GM12872 (cell line): ENCODE data around the gene MRPL11.

Source experiments
- TF ChIP-seq, protein P1 (sequence below): IDR thresholded peaks from 3 replicates; pipeline ENCODE4 v1.5.1; 2011; ENCODE audit warnings: low read depth, mild to moderate bottlenecking, low read length, moderate library complexity; ENCODE audit not compliant: insufficient read depth

Gene MRPL11

DNA sequence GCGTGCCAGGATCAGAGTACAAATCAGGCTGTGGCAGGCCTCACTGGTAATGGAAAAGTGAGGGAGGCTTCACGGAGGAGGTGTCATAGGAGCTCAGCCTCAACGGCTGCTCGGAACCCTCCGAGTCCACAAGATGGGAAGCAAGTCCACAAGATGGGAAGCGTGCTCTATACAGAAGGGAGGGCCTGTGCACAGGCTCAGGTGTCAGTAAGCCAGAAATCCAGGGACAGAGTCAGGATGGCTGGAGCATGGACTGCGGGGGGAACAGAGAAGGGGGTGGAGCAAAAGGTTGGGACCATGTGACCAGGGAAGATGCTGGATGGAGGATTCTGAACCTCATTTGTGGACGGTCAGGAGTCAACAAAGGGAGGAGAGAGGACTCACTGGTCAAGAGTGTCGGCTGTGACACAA, 38.2 kb upstream of the MRPL11 start:
- TF ChIP-seq, protein P1, sequence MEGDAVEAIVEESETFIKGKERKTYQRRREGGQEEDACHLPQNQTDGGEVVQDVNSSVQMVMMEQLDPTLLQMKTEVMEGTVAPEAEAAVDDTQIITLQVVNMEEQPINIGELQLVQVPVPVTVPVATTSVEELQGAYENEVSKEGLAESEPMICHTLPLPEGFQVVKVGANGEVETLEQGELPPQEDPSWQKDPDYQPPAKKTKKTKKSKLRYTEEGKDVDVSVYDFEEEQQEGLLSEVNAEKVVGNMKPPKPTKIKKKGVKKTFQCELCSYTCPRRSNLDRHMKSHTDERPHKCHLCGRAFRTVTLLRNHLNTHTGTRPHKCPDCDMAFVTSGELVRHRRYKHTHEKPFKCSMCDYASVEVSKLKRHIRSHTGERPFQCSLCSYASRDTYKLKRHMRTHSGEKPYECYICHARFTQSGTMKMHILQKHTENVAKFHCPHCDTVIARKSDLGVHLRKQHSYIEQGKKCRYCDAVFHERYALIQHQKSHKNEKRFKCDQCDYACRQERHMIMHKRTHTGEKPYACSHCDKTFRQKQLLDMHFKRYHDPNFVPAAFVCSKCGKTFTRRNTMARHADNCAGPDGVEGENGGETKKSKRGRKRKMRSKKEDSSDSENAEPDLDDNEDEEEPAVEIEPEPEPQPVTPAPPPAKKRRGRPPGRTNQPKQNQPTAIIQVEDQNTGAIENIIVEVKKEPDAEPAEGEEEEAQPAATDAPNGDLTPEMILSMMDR: no peak

DNA sequence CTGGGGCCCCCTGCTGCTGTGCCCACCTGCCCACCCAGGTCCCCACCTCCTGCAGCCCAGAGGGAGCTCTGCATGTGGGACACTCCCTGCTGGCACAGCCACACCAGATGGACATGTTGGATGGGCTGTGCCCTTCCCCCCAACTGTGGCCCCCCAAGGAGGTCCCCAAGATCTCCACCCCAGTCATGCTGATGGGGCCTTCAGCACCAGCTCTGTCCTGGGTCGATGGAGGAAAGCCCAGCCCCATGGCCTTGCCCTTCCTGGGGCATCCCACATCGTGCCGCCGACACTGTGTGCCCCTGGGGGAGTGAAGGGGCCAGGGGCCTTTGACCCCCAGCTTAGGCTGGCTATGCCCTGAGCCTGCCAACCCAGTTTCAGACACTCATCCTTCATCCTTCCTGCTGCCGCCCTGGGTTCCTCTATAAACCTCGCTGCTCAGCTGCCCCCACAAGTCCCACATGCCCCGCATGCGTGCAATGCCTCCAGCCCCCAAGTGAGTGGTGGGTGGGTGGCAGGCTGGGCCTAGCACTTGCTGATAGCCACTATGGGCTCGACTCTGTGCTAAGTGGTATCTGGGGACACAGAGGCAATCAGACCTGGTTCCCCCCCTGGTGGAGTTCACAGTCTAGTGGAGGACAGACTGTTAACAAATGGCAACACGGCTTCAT, 37.7 kb upstream of the MRPL11 start:
- TF ChIP-seq, protein P1: no peak

DNA sequence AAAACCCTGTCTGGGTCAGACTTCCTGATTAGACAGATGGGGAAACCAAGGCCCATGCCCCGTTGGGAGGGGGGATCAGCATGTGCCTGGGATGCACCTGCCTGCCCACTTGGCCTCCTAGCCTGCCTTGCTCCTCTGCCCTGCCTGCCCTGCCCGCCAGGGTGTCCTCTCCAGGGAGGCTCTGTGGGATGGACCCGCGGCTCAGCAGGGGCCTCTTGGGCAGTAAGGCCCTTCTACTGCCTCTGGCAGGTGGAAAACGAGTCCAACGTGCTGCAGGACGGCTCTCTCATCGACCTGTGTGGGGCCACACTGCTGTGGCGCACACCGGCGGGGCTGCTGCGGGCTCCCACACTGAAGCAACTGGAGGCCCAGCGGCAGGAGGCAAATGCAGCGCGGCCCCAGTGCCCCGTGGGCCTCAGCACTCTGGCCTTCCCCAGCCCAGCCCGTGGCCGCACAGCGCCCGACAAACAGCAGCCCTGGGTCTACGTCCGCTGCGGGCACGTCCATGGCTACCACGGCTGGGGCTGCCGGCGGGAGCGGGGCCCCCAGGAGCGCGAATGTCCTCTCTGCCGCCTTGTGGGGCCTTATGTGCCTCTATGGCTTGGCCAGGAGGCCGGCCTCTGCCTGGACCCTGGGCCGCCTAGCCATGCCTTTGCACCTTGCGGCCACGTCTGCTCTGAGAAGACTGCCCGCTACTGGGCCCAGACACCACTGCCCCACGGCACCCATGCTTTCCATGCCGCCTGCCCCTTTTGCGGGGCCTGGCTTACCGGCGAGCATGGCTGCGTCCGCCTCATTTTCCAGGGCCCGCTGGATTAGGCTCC, 36.9 kb upstream of the MRPL11 start:
- TF ChIP-seq, protein P1: no peak

DNA sequence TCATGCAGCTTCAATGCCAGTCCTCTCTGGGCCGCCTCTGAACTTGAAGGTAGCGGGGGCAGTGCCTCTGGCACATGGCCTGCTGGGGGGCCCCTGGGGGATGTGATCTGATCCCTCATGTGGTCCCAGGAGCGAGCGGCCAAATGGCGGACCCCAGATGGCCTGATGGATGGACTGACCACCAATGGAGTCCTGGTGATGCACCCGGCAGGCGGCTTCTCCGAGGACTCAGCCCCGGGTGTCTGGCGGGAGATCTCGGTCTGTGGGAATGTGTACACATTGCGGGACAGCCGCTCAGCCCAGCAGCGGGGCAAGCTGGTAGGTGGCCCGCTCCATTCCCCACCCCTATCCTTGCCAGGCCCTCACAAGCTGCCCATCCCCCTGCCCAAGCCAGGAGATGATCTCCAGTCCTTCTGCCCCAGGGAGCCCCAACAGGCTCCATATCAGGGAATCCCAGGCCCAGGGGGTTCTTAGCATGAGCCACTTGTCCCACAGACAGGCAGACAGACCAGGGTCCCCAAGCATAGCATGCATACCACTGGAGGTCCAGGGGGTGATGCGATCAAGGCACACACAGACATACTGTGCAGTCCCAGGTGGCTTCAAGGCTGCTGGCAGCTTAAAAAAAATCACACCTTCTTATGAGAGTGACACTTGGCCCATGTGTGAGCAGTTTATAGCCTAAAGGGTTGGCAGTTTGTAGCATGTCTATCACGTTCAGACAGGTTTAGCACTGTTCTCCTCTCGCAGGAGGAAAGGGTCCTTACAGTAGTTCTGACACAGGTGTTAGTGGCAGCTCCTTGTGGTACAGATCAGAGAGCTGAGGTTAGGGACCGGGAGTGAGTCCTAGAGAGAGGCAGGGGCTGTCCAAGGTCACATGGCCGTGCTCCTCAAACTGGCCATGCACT, 35.2 kb upstream of the MRPL11 start:
- TF ChIP-seq, protein P1: no peak

DNA sequence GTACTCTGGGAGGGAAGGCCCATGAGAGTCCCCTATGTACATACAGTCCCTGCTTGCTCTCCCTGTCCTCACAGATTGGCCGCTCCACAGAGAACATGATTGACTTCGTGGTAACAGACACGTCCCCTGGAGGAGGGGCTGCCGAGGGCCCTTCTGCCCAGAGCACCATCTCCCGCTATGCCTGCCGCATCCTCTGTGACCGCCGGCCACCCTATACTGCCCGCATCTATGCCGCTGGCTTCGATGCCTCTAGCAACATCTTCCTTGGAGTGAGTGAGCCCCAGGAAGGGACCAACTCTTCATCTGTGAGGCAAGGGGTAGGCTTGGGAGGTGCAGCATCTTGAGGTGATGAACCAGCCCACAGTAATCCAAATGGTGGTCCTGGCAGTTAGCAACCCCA, 34.5 kb upstream of the MRPL11 start:
- TF ChIP-seq, protein P1: no peak

DNA sequence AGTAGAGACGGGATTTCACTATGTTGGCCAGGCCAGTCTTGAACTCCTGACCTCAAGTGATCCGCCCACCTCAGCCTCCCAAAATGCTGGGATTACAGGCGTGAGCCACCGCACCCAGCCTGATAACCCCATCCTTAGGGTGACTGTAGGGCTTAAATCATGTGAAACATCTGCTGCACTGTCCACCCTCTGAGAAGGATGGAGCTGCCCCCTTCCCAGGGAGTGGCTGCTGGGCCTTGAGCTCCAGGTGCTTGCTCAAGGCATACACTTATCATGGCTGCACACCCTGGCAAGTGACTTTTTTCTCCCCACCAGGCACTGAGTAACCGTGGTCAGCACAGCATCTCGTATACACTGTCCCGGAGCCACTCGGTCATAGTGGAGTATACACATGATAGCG, 33.4 kb upstream of the MRPL11 start:
- TF ChIP-seq, protein P1: no peak

DNA sequence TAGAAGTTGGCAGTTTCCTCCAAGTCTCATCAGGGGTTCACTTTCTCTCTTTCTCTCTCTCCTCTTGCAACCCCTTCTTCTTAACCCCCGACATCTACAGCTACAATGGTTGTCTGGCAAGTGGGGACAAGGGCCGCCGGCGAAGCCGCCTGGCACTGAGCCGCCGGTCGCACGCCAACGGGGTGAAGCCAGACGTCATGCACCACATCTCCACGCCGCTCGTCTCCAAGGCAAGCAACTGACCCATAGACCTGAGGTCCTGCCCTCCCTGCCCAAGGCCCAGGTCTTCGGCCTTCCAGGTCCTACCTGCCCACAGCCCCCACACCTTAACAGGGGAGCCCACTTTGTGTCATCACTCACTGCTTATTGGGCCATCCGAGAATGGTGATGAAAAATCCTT, 32.5 kb upstream of the MRPL11 start:
- TF ChIP-seq, protein P1: no peak
